Renal cortex interstitium (tissue), 15 donors: ENCODE measurements around the gene ITIH6. TPM values are rescaled to one million over a fixed set of nuclear protein-coding genes. Genes with fewer than 3 reads are reported as not detected.
"Not testable (repeated sequence)": the region's sequence is repeated elsewhere in the genome, so short reads cannot be mapped to it uniquely, and the experiment has no call there.

Experiments
- DNase-seq, 11 donors: peaks; one replicate each; pipeline ENCODE4 v3.0.0-alpha.2; 2013; ENCODE audit warnings: low read depth in 9 of 11, low spot score in 4 of 11; ENCODE audit errors: extremely low read depth in 1 of 11
- long read RNA-seq, 16 experiments: transcript quantifications; one replicate each; lab custom pipeline, GENCODE V29; 2026
- polyA plus RNA-seq, 3 donors: library from polyadenylated mRNA; unstranded; fragments of 120-200 nt; gene quantifications; one replicate each; pipeline ENCODE4 v1.2.1, GENCODE V29; 2013; ENCODE audit not compliant: insufficient read length in 3 of 3

ITIH6 gene, protein sequence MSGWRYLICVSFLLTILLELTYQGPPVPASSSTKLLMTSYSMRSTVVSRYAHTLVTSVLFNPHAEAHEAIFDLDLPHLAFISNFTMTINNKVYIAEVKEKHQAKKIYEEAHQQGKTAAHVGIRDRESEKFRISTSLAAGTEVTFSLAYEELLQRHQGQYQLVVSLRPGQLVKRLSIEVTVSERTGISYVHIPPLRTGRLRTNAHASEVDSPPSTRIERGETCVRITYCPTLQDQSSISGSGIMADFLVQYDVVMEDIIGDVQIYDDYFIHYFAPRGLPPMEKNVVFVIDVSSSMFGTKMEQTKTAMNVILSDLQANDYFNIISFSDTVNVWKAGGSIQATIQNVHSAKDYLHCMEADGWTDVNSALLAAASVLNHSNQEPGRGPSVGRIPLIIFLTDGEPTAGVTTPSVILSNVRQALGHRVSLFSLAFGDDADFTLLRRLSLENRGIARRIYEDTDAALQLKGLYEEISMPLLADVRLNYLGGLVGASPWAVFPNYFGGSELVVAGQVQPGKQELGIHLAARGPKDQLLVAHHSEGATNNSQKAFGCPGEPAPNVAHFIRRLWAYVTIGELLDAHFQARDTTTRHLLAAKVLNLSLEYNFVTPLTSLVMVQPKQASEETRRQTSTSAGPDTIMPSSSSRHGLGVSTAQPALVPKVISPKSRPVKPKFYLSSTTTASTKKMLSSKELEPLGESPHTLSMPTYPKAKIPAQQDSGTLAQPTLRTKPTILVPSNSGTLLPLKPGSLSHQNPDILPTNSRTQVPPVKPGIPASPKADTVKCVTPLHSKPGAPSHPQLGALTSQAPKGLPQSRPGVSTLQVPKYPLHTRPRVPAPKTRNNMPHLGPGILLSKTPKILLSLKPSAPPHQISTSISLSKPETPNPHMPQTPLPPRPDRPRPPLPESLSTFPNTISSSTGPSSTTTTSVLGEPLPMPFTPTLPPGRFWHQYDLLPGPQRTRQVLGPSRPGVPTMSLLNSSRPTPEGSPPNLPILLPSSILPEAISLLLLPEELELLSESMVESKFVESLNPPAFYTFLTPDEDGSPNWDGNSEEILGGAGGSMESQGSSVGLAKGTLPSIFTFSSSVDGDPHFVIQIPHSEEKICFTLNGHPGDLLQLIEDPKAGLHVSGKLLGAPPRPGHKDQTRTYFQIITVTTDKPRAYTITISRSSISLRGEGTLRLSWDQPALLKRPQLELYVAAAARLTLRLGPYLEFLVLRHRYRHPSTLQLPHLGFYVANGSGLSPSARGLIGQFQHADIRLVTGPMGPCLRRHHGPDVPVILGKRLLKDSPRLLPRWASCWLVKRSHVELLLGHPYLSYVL
- under 1 TPM in 2 of 3 donors, not detected in 1; 0.03 to 0.05 TPM for polyA plus RNA-seq
- long read RNA-seq, donor 1 = 0 reads
- long read RNA-seq, donor 2 = 0 reads
- long read RNA-seq, donor 3, partial matches to known transcripts = 882 of 929 reads
- long read RNA-seq, donor 3, other reads (novel, unspliced or antisense) = 47 of 929 reads
- long read RNA-seq, donor 4 = 0 reads
- long read RNA-seq, donor 5, partial matches to known transcripts = 960 of 1,312 reads
- long read RNA-seq, donor 5, other reads (novel, unspliced or antisense) = 352 of 1,312 reads
- long read RNA-seq, donor 6 = 0 reads
- long read RNA-seq, donor 7 = 0 reads
- long read RNA-seq, donor 8, partial matches to known transcripts = 1,211 of 1,458 reads
- long read RNA-seq, donor 8, other reads (novel, unspliced or antisense) = 247 of 1,458 reads
- long read RNA-seq, donor 9, partial matches to known transcripts = 399 of 570 reads
- long read RNA-seq, donor 9, other reads (novel, unspliced or antisense) = 171 of 570 reads
- long read RNA-seq, donor 10 = 0 reads
- long read RNA-seq, donor 11 = 0 reads
- long read RNA-seq, donor 12 = 0 reads
- long read RNA-seq, donor 13 = 0 reads
- long read RNA-seq, donor 14, partial matches to known transcripts = 661 of 860 reads
- long read RNA-seq, donor 14, other reads (novel, unspliced or antisense) = 199 of 860 reads
- long read RNA-seq, donor 15 = 0 reads
- long read RNA-seq, donor 16, partial matches to known transcripts = 1,819 of 1,962 reads
- long read RNA-seq, donor 16, other reads (novel, unspliced or antisense) = 143 of 1,962 reads

DNA sequence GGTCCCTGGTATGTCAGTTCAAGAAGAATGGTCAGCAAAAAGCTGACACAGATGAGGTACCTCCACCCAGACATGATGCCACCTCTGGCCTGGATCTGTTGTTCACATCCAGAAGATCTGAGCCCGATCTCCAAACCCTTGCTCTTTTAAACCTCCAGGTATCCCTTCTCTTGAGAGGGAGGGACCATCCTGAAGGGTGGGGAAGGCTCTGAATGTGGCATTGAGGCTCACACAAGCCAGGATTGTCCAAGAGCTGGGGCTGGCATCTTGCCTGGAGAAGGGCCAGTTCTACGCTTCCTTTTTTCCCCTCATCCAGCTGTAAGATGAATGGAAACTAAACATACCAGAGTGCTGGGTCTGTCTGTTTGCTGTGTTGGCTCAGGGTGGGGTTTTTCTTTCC is at the start of gene ITIH6:
TSS of gene ITIH6 (minus strand) at position 119 of the 400 bp plus-strand sequence. CDS start at position 74, 45 bp downstream.
- DNase-seq = no peak

DNA sequence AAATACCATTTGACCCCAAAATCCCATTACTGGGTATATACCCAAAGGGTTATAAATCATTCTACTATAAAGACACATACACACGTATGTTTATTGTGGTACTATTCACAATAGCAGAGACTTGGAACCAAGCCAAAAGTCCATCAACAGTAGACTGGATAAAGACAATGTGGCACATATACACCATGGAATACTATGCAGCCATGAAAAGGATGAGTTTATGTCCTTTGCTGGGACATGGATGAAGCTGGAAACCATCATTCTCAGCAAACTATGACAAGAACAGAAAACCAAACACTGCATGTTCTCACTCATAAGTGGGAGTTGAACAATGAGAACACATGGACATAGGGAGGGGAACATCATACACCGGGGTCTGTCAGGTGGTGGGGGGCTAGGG is 49.6 kb upstream of the ITIH6 start:
- DNase-seq = not testable (repeated sequence)

DNA sequence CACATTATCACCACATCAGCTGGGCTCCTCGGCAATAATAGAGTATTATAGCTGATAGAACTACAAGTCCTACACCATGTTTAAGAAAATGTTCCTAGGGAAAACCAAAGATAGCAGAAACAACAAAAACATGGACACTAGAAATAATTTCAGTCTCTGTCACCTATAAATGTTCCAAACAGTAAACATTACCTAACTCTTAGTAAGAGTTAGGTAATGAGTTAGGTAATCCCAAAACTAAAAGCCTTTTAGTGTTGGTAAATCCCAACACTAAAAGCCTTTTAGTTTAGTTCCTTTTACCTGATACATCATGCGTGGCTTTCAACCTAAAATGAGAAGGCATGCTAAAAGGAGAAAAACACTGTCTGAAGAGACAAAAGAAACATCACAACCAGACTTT is 45.0 kb upstream of the ITIH6 start:
- no peak for DNase-seq

DNA sequence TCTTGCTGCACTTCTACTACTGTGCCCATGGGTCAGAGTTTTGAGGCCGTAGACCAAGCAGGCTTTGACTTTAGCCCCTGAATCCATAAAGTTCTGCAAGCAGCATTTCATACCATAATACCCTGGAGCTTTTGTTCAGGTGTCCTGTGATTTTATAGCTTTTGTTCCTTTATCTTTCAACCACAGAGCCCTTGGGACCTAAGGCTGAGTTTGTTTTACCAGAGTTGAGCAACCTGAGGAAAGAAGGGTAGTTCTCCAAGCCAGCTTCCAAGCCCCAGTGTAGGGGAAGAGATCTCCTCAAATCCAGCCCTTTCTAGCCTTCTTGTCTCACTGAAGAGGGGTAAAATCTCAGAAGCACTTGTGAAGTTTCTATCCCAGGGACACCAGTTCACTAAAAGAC is 44.6 kb upstream of the ITIH6 start:
- no peak for DNase-seq

DNA sequence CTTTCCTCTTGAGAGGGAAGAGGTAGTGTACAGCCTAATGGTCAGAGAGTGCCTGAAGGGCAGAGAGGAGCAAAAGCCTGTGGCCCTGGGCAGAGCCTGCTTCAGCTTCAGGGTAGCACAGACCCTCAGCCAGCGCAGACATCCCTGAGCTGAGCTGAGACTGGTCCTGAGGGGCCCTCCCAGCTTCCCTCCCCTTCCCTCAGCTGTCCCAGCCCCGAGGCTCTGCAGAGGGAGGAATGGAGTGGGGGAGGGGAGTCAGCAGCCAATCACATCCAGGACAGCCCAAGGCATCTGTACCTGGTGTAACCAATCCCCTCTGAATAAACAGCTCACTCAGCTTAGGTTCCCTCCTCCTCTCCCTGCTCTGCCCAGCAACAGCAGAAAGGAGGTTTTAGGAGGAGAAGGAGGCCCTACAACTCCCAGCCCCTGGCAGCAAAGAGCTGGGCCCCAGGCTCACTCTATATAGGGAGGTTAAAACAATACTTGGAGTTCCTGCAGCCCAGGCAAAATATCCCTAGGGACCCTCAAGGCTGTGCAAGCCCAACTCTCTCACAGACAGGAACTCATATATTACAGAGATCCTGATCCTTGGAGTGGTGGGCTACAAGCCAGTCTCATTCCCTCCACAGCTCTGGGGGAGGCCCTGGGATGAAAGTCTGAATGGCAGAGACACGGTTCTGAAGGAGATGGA is 43.3 kb upstream of the ITIH6 start:
- peak in 10 of 11 donors; percentile 20 to 62 (median 44) for DNase-seq

DNA sequence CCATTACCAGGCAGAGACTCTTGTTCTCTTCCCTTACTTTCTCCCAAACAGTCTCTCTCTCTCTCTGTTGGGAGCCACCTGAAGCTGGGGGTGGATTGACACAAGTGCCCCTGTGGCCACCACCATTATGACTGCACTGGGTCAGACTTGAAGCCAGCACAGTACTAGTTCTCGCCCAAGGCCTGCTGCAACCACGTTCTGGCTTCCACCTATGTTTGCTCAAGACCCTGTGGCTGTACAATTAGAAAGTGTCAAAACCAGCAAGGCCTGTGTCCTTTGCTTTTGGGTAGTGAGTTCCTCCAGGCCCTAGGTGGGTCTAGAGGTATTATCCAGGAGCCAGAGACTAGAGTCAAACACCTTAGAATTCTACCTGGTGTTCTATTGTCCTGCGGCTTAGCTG is 40.5 kb upstream of the ITIH6 start:
- no peak for DNase-seq

DNA sequence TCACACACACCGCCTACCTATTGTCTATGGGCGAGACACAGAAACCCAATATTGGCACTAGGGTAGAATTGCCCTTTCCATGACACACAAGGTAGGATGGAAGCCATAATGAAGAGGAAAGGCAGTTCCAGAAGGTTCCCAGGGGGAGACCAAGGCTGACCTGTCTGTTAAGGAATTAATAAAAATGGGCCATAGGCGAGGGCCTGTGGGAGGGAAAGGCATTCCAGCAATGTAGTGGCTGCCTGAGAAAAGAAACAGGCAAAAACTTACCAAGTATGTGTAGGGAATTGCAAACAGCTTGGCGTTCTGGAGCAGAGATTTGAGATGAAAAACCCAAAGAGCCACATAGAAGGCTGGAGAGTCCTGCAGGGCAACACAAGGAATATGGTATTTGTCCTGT is 28.5 kb upstream of the ITIH6 start:
- no peak for DNase-seq

DNA sequence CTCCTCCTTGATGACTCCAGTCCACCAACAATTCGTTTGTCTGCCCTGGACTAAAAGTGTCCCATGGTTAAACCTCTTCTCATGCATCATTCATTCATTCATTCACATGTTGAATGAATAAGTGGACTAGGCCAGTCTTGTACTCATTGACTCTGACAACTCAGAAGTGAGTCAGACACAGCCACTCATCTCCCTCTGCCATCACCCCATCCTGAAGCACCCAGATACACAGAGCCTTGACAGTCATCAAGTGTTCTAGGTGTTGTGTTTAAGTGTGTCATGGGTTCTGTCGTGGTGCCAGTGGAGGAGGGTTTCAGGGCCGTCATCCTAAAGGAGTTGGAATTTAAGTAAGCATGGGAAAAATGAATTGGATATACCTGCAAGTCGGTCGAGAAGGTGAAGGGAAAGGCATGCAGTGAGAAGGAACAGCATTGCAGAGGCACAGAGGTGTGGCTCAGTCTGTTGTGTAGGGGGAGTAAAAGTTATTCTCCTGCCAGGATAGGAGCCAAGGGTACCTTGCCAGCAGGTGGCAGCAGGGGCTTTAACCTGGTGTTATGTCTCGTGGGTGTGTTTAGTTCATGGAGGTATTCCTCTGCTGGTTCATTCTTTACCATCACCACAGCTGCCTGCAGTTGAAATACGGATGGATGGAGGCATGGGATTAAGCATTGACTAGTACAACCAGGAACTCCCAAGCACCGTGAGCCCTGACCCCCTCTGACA is 27.8 kb upstream of the ITIH6 start:
- DNase-seq = no peak

DNA sequence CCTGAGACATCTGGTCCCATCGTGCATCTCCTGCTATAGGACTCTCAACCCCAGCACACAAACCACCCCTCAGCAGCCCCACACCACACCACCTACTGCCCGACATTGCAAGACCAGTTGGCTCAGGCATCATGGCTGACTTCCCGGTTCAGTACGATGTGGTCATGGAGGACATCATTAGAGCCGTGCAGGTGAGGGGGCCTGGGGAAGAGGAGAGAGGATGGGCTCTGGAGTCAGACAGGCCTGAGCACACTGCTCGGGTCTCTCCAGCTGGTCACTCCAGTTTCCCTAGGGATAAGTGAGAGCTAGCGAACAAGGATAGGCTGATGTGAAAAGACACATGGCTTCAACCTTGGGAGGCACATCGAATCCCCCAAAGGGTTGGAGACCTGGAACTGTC is 26.7 kb upstream of the ITIH6 start:
- DNase-seq = no peak

DNA sequence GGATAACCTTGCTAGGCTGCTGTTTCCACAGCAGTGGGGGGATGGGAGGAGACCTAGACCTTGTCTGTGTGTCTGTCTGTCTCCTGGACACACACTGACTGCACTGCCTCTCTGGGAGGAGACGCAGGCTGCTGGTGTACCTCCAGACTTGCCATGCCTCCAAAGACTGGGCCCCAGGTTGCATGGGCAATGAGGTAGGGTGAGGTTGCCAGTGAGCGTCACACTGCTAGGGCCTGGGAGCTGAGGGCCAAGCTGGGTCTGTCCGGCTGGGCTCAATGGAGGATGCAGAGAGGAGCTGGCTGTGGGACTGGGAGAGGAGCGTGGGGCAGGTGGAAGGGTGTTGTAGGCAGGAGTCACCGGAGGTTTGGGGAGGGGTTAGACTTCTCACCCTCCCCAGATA is 26.1 kb upstream of the ITIH6 start:
- DNase-seq = no peak

DNA sequence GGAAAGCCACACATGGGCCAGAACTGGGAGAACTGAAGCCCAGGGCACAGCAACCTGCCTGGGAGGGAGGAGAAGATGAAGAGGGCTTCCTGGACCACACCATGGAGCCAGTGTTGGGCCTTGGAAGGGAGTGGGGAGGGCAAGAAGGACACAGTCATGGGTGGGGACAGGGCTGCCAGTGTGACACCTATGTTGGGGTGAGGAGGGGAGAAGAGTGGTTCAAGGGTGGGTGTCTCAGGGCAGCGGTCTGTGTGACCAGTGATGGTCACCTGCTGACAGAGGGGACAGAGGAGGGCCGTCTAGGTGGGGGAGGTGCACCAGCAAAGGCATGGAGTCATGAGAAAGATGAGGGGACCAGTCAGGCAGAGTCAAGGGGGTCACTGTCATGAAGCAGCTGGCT is 23.3 kb upstream of the ITIH6 start:
- DNase-seq = no peak

DNA sequence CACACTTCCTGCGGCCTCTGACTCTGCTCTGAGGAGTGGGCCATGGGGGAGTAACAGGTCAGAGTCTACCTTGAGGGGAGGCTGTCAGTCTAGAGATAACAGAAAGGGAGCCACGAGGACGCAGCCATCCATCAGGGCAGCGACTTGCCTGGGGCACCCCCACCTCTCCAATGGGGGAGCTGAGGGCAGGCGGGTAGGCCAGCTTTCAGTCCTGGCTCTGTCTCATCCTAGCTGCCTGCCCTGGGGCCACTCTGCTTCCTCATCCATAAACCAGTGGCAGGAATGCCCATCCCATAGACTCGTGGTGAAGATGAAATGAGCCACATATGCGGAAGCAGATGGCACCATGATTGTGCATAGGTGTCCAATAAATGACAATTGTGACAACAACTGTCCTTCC is 22.7 kb upstream of the ITIH6 start:
- no peak for DNase-seq

DNA sequence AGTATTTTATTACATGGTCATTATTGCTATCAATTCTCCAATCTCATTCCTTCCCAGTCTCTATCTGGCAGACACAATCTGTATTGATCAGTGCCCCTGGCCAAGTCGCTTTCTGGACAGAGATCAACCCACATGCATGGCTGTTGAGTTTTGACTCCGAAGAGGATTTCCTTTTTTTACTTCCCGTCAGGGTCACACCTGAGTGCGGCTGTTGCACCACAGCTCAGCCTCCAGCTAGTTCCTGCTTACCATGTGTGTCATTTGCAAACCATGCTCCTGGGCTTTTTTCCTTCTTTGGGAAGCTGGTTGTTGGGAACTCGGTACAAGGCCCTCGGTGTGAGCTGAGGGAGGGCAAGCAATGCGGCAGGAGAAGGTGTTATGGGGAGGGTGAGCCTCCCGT is 21.1 kb upstream of the ITIH6 start:
- DNase-seq = no peak

DNA sequence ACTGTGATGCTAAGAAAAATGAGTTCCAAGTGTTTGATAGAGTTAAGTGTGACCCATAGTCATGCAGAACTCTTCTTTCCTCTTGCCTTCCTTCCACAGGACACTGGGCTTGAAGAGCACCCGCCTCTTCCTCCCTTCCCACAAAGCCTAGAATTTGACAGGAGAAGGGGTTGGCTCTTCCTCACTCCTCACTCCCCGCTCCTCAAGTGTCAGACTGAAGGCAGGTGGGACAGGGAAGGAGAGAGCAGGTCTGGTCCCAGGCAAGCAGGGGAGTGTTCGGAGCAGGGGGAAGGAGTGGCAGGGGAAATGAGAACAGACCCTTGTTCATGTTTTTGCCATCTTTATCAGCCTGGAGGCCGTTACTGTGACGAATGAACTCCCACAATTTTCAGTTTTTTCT is 20.2 kb upstream of the ITIH6 start:
- DNase-seq = no peak

DNA sequence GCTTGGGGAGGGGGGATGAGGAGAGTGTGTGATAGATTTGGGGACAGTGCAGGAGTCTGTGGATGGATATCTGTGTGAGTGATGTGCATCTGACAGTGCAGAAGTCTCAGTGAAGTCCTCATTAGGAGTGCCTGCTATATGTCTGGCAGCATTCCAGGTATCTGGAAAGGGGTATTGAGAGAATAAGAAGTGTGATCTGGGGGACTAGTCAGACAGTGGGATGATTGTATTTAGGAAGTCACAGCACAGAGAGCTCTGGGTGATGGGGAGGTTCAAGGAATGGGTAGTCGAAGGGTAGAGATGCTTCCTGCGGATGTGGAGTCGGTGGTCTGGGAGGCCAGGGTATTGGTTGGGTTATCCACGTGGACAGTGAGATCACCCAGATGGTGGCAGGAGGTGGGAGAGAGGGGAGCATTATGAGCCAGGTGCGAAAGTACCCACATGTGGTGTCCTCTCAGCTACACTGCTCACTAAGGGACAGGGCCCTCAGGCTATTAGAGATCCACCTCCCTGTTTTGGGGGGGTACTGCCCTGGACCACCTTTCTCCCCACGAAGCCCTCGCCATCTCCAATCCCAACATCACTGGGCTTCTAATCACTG is 19.3 kb upstream of the ITIH6 start:
- DNase-seq = no peak

DNA sequence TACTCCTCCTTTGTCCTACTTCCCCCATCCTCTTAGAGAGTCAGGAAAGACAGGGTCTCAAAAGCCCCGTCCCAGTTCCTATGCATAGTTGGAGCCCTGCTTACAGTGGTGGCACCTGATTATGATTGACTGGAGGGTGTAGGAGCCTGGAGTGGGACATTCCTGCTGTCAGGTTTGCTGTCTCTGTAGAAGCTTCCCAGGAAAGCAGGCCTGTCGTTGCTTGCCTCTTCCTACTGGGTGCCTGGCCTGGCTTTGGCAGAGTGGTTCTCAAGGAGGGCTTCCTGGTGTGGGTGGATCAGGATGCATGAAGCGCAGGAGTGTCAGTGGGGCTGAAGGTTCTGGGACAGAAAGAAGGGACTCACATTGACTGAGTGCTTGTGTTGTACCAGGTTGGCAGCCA is 14.3 kb upstream of the ITIH6 start:
- no peak for DNase-seq
